ENCODE results near the gene ACSL5.

The ACSL5 gene

GRCh38 chr10:112373912-112374338, at the start of gene ACSL5:
Gene ACSL5, plus strand, starts transcription at chr10:112374116. Its CDS starts 20,831 bp downstream, at chr10:112394947.
- no peak for DNase-seq

- no peak for DNase-seq
These were observed 46.2 kb upstream of the ACSL5 start for GRCh38 chr10:112327678-112328077.

GRCh38 chr10:112330162-112330561, 43.8 kb upstream of the ACSL5 start:
- DNase-seq: no peak

- DNase-seq: no peak
These were observed 43.2 kb upstream of the ACSL5 start for GRCh38 chr10:112330607-112331160.

GRCh38 chr10:112332022-112332421, 41.9 kb upstream of the ACSL5 start:
- no peak for DNase-seq

GRCh38 chr10:112332509-112333228, 41.2 kb upstream of the ACSL5 start:
- DNase-seq: no peak

GRCh38 chr10:112333452-112333851, 40.5 kb upstream of the ACSL5 start:
- DNase-seq: no peak

- no peak for DNase-seq
These were observed 38.6 kb upstream of the ACSL5 start for GRCh38 chr10:112335111-112335867.

- no peak for DNase-seq
These were observed 38.0 kb upstream of the ACSL5 start for GRCh38 chr10:112335868-112336265.

- no peak for DNase-seq
These were observed 37.2 kb upstream of the ACSL5 start for GRCh38 chr10:112336556-112337201.

- no peak for DNase-seq
These were observed 35.0 kb upstream of the ACSL5 start for GRCh38 chr10:112338957-112339356.

- DNase-seq: no peak
These were observed 33.3 kb upstream of the ACSL5 start for GRCh38 chr10:112340601-112341000.

GRCh38 chr10:112343056-112343806, 30.7 kb upstream of the ACSL5 start:
- DNase-seq: no peak

GRCh38 chr10:112344261-112344660, 29.7 kb upstream of the ACSL5 start:
- DNase-seq: no peak

GRCh38 chr10:112345202-112345601, 28.7 kb upstream of the ACSL5 start:
- no peak for DNase-seq

- no peak for DNase-seq
These were observed 28.2 kb upstream of the ACSL5 start for GRCh38 chr10:112345743-112346142.

GRCh38 chr10:112346774-112347173, 27.1 kb upstream of the ACSL5 start:
- no peak for DNase-seq

- no peak for DNase-seq
These were observed 25.9 kb upstream of the ACSL5 start for GRCh38 chr10:112347709-112348671.

GRCh38 chr10:112348759-112349158, 25.2 kb upstream of the ACSL5 start:
- no peak for DNase-seq

- no peak for DNase-seq
These were observed 24.3 kb upstream of the ACSL5 start for GRCh38 chr10:112349521-112350085.

- DNase-seq: no peak
These were observed 22.8 kb upstream of the ACSL5 start for GRCh38 chr10:112351146-112351545.
